Stomach (tissue), 4 donors: ENCODE measurements around the gene MYO1E.
A peak's percentile ranks its signal among the peaks of the same experiment; 100 is the strongest.

Experiments
- CTCF ChIP-seq, 7 experiments: fragments of 450-650 bp in 4 of 7; fragments of 200-600 bp in 3 of 7; sonication (generic) in 3 of 7; IDR thresholded peaks; one replicate each; pipeline ENCODE4 v1.5.1; 2016 to 2019; ENCODE audit warnings: antibody characterized with exemption in 7 of 7, control low read depth in 2 of 7, mild to moderate bottlenecking in 1 of 7
- EP300 ChIP-seq: sonication (generic); formaldehyde crosslinking; IDR thresholded peaks from one replicate; pipeline ENCODE4 v1.6.1; 2017; ENCODE audit warnings: antibody characterized with exemption
- POLR2AphosphoS5 ChIP-seq, 3 donors: sonication (generic); formaldehyde crosslinking; IDR thresholded peaks; one replicate each; pipeline ENCODE4 v1.6.1; 2016; ENCODE audit warnings: antibody characterized with exemption in 3 of 3

- TF ChIP-seq EP300 (no peak), POLR2AphosphoS5 (IDR thresholded peaks at IDR 0.05) (peak in 2 of 3 donors; percentile 25 to 82), CTCF (IDR thresholded peaks at IDR 0.05) (no peak)
Observed at GRCh38 chr15:59329570-59330350, 42.9 kb downstream of the MYO1E start.
